ENCODE data around the gene MEF2C.

MEF2C gene

DNA sequence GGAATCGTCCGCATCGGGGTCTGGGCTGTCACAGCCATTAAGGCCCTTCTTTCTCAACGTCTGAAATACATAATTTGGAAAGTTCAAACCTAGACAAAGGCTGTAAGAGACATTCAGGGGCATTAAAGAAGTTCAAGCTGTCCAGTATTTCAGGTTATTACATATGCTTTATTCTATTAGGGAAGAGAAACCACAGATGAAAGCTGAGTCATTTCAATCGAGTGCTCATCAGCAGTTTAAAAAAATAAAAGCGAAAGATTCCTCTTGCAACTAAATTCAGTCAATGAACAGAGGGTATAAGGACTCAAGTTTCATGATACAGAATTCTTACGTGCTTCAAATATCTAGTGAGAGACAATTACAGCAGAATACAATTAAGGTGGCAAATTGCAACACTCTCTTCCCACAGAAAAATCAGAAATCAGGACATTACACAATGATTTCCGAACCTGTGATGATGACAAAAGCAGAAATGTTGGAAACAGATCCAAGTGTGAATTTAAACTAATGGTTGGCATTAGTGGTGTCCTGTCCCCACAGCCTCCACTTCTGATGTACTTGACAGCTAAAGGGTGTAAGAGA, 121.6 kb downstream of the MEF2C start:
- H3K36me3 ChIP-seq (ENCODE audit: insufficient read depth, low read length) = peaks cover 76% of the 10 kb centered on the region
- H2AFZ ChIP-seq (ENCODE audit: low read length) = no peak overlapping the region
- H3K4me3 ChIP-seq (ENCODE audit: low read depth, low read length, poor library complexity, severe bottlenecking) = no peak overlapping the region
- TF ChIP-seq, protein P1, sequence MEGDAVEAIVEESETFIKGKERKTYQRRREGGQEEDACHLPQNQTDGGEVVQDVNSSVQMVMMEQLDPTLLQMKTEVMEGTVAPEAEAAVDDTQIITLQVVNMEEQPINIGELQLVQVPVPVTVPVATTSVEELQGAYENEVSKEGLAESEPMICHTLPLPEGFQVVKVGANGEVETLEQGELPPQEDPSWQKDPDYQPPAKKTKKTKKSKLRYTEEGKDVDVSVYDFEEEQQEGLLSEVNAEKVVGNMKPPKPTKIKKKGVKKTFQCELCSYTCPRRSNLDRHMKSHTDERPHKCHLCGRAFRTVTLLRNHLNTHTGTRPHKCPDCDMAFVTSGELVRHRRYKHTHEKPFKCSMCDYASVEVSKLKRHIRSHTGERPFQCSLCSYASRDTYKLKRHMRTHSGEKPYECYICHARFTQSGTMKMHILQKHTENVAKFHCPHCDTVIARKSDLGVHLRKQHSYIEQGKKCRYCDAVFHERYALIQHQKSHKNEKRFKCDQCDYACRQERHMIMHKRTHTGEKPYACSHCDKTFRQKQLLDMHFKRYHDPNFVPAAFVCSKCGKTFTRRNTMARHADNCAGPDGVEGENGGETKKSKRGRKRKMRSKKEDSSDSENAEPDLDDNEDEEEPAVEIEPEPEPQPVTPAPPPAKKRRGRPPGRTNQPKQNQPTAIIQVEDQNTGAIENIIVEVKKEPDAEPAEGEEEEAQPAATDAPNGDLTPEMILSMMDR (IDR thresholded peaks at IDR 0.05; ENCODE audit: low read length) = no peak
- no peak for TF ChIP-seq EZH2 (IDR thresholded peaks at IDR 0.05; ENCODE audit: borderline replicate concordance, low read length)
- no peak overlapping the region for H3K4me2 ChIP-seq (ENCODE audit: low read length)
- H3K27me3 ChIP-seq (ENCODE audit: insufficient read depth, low read length) = no peaks in the 10 kb centered on the region
- no peaks in the 10 kb centered on the region for H4K20me1 ChIP-seq (ENCODE audit: insufficient read depth, low read length)
- no peaks in the 10 kb centered on the region for H3F3A ChIP-seq (ENCODE audit: insufficient read depth, low read length)
- no peak overlapping the region for H3K9ac ChIP-seq (ENCODE audit: low read length)
- H3K9me3 ChIP-seq (ENCODE audit: low read length) = no peaks in the 10 kb centered on the region
- H3K4me1 ChIP-seq (ENCODE audit: insufficient read depth, low read length, severe bottlenecking) = no peaks in the 10 kb centered on the region
- H3K9me2 ChIP-seq (ENCODE audit: low read depth, low read length) = no peaks in the 10 kb centered on the region
- 0 out of 2 replicates have a peak, but pooled peaks cover 4% of the 10 kb centered on the region for H3K79me2 ChIP-seq (ENCODE audit: insufficient read depth, low read length)
- H3K27ac ChIP-seq (ENCODE audit: low read depth, low read length, poor library complexity, severe bottlenecking) = no peak overlapping the region

DNA sequence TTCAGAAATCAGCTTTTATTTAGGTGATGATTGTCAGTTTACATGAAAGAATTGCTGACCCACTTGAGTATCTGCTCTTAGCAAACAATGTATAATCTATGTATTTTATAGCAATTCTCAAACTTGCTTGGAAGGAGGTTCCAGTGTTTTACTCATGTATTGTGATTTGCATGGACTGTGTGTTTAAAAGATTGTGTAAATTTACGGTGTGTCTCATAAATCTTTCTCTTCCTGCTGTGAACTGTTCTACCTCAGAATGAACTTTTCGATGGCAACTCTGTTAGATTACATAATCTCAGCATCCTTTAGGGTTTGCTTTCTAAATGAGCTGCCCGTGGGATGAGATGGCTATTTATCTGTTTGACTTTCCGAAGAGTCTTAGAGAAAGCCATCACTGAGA, 122.5 kb downstream of the MEF2C start:
- Histone ChIP-seq H3K4me3 (ENCODE audit: low read depth, low read length, poor library complexity, severe bottlenecking) (no peak overlapping the region), H3K4me2 (ENCODE audit: low read length) (no peak overlapping the region), H3K27ac (ENCODE audit: low read depth, low read length, poor library complexity, severe bottlenecking) (no peak overlapping the region), H3K27me3 (ENCODE audit: insufficient read depth, low read length) (no peaks in the 10 kb centered on the region), H3K4me1 (ENCODE audit: insufficient read depth, low read length, severe bottlenecking) (no peaks in the 10 kb centered on the region), H3K9me2 (ENCODE audit: low read depth, low read length) (no peaks in the 10 kb centered on the region), H4K20me1 (ENCODE audit: insufficient read depth, low read length) (no peaks in the 10 kb centered on the region), H2AFZ (ENCODE audit: low read length) (no peak overlapping the region), H3K9ac (ENCODE audit: low read length) (no peak overlapping the region), H3K79me2 (ENCODE audit: insufficient read depth, low read length) (0 out of 2 replicates have a peak, but pooled peaks cover 4% of the 10 kb centered on the region), H3K36me3 (ENCODE audit: insufficient read depth, low read length) (peaks cover 77% of the 10 kb centered on the region), H3K9me3 (ENCODE audit: low read length) (no peaks in the 10 kb centered on the region), H3F3A (ENCODE audit: insufficient read depth, low read length) (no peaks in the 10 kb centered on the region)
- TF ChIP-seq, protein P1 (IDR thresholded peaks at IDR 0.05; ENCODE audit: low read length) = no peak
- no peak for TF ChIP-seq EZH2 (IDR thresholded peaks at IDR 0.05; ENCODE audit: borderline replicate concordance, low read length)

DNA sequence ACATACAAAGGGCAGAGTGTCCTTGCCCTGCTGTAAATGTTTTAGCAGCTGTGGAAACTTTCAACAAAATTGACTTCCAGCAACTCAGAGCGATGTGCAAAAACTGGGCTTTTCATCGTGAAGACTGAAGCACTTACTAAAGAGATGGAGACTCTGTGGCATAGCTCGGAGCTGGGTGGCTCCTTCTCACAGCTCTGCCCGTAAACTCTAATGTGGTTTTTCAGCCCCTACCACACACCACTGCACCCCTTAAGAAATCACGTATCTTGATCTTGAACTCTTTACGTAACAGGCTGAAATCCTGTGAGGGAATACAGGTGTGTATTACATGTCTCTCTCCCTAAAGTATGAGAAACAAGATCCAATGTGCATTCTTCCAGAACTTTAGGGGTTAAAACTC, 124.4 kb downstream of the MEF2C start:
- Histone ChIP-seq H3K79me2 (ENCODE audit: insufficient read depth, low read length) (0 out of 2 replicates have a peak, but pooled peaks cover 4% of the 10 kb centered on the region), H2AFZ (ENCODE audit: low read length) (no peak overlapping the region), H3K27me3 (ENCODE audit: insufficient read depth, low read length) (no peaks in the 10 kb centered on the region), H3K4me2 (ENCODE audit: low read length) (no peak overlapping the region), H3K9me3 (ENCODE audit: low read length) (peaks cover 3% of the 10 kb centered on the region; the same call in 1 of the 2 replicates), H3K4me3 (ENCODE audit: low read depth, low read length, poor library complexity, severe bottlenecking) (no peak overlapping the region), H3K36me3 (ENCODE audit: insufficient read depth, low read length) (peaks cover 81% of the 10 kb centered on the region), H3K9ac (ENCODE audit: low read length) (no peak overlapping the region), H3K27ac (ENCODE audit: low read depth, low read length, poor library complexity, severe bottlenecking) (no peak overlapping the region), H4K20me1 (ENCODE audit: insufficient read depth, low read length) (no peaks in the 10 kb centered on the region), H3K4me1 (ENCODE audit: insufficient read depth, low read length, severe bottlenecking) (no peaks in the 10 kb centered on the region), H3K9me2 (ENCODE audit: low read depth, low read length) (no peaks in the 10 kb centered on the region), H3F3A (ENCODE audit: insufficient read depth, low read length) (no peaks in the 10 kb centered on the region)
- TF ChIP-seq EZH2 (IDR thresholded peaks at IDR 0.05; ENCODE audit: borderline replicate concordance, low read length) = no peak
- TF ChIP-seq, protein P1 (IDR thresholded peaks at IDR 0.05; ENCODE audit: low read length) = no peak
